ENCODE measurements around the gene FIG4. TPM values are rescaled to one million over a fixed set of nuclear protein-coding genes. Genes with fewer than 3 reads are reported as not detected.

Gene FIG4
- polyA plus RNA-seq, 1 donor from 2014 or later, result 35.4 TPM

DNA sequence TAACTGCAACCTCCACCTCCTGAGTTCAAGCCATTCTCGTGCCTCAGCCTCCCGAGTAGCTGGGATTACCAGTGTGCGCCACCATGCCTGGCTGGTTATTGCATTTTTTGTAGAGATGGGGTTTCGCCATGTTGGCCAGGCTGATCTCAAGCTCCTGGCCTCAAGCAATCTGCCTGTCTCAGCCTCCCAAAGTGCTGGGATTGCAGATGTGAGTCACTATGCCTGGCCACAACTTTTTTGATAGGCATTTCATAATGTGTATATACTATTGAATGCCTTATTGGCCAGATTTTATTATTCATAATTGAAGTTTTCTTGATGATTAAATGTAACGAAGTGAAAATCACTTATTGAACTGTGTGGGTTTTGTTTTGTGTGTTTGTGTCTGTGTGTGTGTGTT, 27.9 kb downstream of the FIG4 start:
- Histone ChIP-seq H2AFZ (ENCODE audit: low read depth, low read length) (no peak overlapping the region), H3K79me2 (replicated peaks; ENCODE audit: insufficient read depth, low read length) (no peaks in the 10 kb centered on the region), H3K9ac (ENCODE audit: low read length) (no peak overlapping the region), H3K4me3 (ENCODE audit: low read length) (no peak overlapping the region), H3K9me2 (ENCODE audit: insufficient read depth, low read length) (no peaks in the 10 kb centered on the region), H3F3A (ENCODE audit: insufficient read depth, low read length, poor library complexity, severe bottlenecking) (no peaks in the 10 kb centered on the region), H3K27me3 (ENCODE audit: insufficient read depth, low read depth, low read length) (no peaks in the 10 kb centered on the region), H4K20me1 (ENCODE audit: insufficient read depth) (no peaks in the 10 kb centered on the region), H3K9me3 (ENCODE audit: low read length) (no peaks in the 10 kb centered on the region), H3K4me2 (ENCODE audit: low read length) (no peak overlapping the region), H3K27ac (ENCODE audit: low read length) (no peak overlapping the region), H3K36me3 (ENCODE audit: insufficient read depth, low read length) (no peaks in the 10 kb centered on the region)
- TF ChIP-seq, protein P1, sequence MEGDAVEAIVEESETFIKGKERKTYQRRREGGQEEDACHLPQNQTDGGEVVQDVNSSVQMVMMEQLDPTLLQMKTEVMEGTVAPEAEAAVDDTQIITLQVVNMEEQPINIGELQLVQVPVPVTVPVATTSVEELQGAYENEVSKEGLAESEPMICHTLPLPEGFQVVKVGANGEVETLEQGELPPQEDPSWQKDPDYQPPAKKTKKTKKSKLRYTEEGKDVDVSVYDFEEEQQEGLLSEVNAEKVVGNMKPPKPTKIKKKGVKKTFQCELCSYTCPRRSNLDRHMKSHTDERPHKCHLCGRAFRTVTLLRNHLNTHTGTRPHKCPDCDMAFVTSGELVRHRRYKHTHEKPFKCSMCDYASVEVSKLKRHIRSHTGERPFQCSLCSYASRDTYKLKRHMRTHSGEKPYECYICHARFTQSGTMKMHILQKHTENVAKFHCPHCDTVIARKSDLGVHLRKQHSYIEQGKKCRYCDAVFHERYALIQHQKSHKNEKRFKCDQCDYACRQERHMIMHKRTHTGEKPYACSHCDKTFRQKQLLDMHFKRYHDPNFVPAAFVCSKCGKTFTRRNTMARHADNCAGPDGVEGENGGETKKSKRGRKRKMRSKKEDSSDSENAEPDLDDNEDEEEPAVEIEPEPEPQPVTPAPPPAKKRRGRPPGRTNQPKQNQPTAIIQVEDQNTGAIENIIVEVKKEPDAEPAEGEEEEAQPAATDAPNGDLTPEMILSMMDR (IDR thresholded peaks at IDR 0.05; ENCODE audit: poor library complexity, severe bottlenecking), result no peak
- TF ChIP-seq, protein P2, sequence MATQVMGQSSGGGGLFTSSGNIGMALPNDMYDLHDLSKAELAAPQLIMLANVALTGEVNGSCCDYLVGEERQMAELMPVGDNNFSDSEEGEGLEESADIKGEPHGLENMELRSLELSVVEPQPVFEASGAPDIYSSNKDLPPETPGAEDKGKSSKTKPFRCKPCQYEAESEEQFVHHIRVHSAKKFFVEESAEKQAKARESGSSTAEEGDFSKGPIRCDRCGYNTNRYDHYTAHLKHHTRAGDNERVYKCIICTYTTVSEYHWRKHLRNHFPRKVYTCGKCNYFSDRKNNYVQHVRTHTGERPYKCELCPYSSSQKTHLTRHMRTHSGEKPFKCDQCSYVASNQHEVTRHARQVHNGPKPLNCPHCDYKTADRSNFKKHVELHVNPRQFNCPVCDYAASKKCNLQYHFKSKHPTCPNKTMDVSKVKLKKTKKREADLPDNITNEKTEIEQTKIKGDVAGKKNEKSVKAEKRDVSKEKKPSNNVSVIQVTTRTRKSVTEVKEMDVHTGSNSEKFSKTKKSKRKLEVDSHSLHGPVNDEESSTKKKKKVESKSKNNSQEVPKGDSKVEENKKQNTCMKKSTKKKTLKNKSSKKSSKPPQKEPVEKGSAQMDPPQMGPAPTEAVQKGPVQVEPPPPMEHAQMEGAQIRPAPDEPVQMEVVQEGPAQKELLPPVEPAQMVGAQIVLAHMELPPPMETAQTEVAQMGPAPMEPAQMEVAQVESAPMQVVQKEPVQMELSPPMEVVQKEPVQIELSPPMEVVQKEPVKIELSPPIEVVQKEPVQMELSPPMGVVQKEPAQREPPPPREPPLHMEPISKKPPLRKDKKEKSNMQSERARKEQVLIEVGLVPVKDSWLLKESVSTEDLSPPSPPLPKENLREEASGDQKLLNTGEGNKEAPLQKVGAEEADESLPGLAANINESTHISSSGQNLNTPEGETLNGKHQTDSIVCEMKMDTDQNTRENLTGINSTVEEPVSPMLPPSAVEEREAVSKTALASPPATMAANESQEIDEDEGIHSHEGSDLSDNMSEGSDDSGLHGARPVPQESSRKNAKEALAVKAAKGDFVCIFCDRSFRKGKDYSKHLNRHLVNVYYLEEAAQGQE (IDR thresholded peaks at IDR 0.05; ENCODE audit: borderline replicate concordance), result no peak
- TF ChIP-seq MXI1 (conservative IDR thresholded peaks at IDR 0.05; ENCODE audit: poor library complexity, severe bottlenecking) (no peak), EP300 (conservative IDR thresholded peaks at IDR 0.05; ENCODE audit: poor library complexity, severe bottlenecking) (no peak), TAF1 (IDR thresholded peaks at IDR 0.05; ENCODE audit: low read depth) (no peak), POLR2AphosphoS5 (IDR thresholded peaks at IDR 0.05) (no peak), SMC3 (conservative IDR thresholded peaks at IDR 0.05; ENCODE audit: poor library complexity) (no peak), RAD21 (conservative IDR thresholded peaks at IDR 0.05) (no peak), EZH2 (IDR thresholded peaks at IDR 0.05; ENCODE audit: borderline replicate concordance, insufficient read depth, low read length, poor library complexity, severe bottlenecking) (no peak)

DNA sequence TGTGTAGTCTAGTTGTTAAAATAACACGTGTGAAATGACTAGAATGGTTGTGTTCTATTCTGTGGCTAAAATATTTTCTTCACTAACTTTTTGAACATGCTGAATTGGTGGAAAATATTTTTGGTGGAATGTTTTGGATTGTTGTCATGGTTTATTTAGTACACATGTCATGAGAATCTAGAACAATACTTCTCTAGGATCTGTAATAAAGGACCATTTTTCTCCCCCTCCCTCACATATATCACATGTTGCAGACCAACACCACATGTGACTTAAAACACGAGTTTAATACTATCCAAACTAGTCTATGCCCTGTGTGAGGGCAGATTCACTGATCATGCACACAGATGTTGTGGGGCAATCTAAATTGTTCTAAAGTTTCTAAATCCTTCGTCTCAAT, 29.2 kb downstream of the FIG4 start:
- H3K79me2 ChIP-seq (replicated peaks; ENCODE audit: insufficient read depth, low read length), result no peaks in the 10 kb centered on the region
- no peak overlapping the region for H3K27ac ChIP-seq (ENCODE audit: low read length)
- no peaks in the 10 kb centered on the region for H3K9me2 ChIP-seq (ENCODE audit: insufficient read depth, low read length)
- no peaks in the 10 kb centered on the region for H3K9me3 ChIP-seq (ENCODE audit: low read length)
- no peaks in the 10 kb centered on the region for H3K36me3 ChIP-seq (ENCODE audit: insufficient read depth, low read length)
- no peaks in the 10 kb centered on the region for H3F3A ChIP-seq (ENCODE audit: insufficient read depth, low read length, poor library complexity, severe bottlenecking)
- no peaks in the 10 kb centered on the region for H4K20me1 ChIP-seq (ENCODE audit: insufficient read depth)
- no peak overlapping the region for H3K9ac ChIP-seq (ENCODE audit: low read length)
- H3K27me3 ChIP-seq (ENCODE audit: insufficient read depth, low read depth, low read length), result no peaks in the 10 kb centered on the region
- H2AFZ ChIP-seq (ENCODE audit: low read depth, low read length), result no peak overlapping the region
- TF ChIP-seq, protein P1 (IDR thresholded peaks at IDR 0.05; ENCODE audit: poor library complexity, severe bottlenecking), result no peak
- no peak for TF ChIP-seq EZH2 (IDR thresholded peaks at IDR 0.05; ENCODE audit: borderline replicate concordance, insufficient read depth, low read length, poor library complexity, severe bottlenecking)
- TF ChIP-seq MXI1 (conservative IDR thresholded peaks at IDR 0.05; ENCODE audit: poor library complexity, severe bottlenecking), result no peak
- no peak for TF ChIP-seq SMC3 (conservative IDR thresholded peaks at IDR 0.05; ENCODE audit: poor library complexity)
- no peak for TF ChIP-seq POLR2AphosphoS5 (IDR thresholded peaks at IDR 0.05)
- TF ChIP-seq EP300 (conservative IDR thresholded peaks at IDR 0.05; ENCODE audit: poor library complexity, severe bottlenecking), result no peak
- no peak for TF ChIP-seq RAD21 (conservative IDR thresholded peaks at IDR 0.05)
- TF ChIP-seq TAF1 (IDR thresholded peaks at IDR 0.05; ENCODE audit: low read depth), result no peak
- TF ChIP-seq, protein P2 (IDR thresholded peaks at IDR 0.05; ENCODE audit: borderline replicate concordance), result no peak
- no peak overlapping the region for H3K4me2 ChIP-seq (ENCODE audit: low read length)
- H3K4me3 ChIP-seq (ENCODE audit: low read length), result no peak overlapping the region
